HG03571 (cell line): Measurements from ENCODE around the gene KRT9.

Source experiments
- ATAC-seq: cut with Tn5 transposase; IDR thresholded peaks from one replicate; pipeline ENCODE4 v1.9.1; 2021; ENCODE audit not compliant: unreplicated experiment

The KRT9 gene

DNA sequence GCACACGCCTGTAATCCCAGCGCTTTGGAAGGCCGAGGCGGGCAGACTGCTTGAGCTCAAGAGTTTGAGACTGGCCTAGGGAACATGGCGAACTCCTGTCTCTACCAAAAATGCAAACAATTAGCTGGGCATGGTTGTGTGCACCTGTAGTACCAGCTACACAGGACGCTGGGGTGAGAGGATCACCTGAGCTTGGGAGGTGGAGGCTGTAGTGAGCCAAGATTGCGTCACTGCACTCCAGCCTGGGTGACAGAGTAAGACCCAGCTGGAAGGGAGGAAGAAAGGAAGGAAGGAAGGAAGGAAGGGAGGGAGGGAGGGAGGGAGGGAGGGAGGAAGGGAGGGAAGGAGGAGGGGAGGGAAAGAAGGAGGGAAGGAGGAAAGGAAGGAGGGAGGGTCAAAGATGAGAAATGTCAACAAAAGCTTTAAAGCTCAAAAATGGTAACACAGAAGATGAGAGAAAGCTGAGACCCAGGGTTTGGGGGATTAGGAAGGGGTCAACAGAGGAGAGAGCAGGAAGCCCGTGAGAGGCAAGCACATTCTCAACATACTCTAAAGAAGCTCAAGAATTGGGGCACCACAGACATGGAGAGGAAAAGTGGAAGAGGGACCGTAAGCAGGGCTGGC lies 38.8 kb downstream of the KRT9 start:
- ATAC-seq, result no peak

- no peak for ATAC-seq
Measured at GRCh38 chr17:41531993-41532392, 39.9 kb downstream of the KRT9 start.

DNA sequence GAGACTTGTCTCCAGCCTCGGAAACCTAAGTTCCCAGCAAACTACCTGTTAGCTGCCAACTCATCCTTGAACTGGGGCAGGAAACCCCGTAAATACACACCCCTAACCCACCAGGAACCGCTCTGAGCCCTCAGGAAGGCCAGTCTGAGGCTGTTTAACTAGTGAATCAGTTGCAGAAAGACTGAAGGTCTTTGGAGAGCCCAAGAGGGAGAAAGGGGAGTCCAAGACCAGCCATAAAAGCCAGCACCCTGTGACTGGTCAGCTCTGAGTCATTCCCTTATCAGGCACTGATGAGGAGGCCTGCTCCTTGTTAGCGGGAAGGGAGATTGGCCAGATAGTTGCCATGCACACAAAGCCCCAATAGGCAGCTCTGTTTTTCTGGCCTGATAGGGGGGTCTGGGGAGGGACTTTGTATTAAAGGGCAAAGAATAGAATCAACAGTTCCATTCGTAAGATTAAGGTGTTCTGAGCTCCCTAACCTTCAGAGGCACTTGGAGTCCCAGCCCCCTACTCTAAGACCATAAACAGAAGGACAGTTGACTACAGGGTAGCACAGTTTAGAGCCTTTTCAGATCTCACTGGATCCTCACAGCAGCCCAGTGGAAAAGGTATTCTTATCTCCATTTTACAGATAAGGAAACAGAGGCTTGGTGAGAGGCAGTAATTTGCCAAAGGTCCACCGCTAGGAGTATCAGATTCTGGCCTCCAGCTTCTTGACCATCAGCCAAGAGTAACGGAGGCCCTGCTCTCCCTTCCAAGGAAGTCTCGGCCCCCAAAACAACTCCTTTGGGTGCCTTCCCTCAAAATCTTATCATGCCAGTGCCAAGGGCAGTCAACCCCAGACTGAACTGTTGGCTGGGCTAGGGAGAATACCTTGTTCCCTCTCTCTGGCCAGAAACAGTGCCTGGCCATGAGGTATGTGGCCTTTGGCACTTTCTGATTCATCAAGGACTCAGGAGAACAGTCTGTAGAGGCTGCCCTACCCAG lies 41.5 kb downstream of the KRT9 start:
- no peak for ATAC-seq

DNA sequence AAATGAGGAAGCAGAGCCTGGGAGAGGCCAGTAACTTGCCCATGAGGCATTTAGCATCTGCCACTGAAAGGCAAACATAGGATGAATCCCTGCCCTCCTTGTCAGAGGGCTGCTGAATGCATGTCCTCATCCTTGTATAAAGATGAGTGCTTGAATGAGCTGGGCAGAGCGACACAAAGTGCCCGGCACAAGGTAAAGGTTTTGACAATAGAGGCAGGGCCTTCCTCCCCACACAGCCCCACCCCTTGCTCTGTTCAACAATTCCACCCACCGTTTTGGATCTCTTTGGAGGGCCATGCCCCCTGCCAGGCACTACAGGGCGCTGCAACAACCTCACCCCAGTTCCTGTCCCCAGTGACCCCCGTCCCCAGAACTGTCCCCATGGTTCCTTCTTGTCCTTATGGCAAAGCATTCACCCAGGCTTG lies 42.4 kb downstream of the KRT9 start:
- ATAC-seq, result no peak

- no peak for ATAC-seq
Measured at GRCh38 chr17:41528959-41529353, 42.9 kb downstream of the KRT9 start.

- no peak for ATAC-seq
Measured at GRCh38 chr17:41527063-41528023, 44.5 kb downstream of the KRT9 start.

GRCh38 chr17:41524261-41524660 lies 47.6 kb downstream of the KRT9 start:
- ATAC-seq, result no peak

- no peak for ATAC-seq
Measured at GRCh38 chr17:41523787-41524186, 48.1 kb downstream of the KRT9 start.

DNA sequence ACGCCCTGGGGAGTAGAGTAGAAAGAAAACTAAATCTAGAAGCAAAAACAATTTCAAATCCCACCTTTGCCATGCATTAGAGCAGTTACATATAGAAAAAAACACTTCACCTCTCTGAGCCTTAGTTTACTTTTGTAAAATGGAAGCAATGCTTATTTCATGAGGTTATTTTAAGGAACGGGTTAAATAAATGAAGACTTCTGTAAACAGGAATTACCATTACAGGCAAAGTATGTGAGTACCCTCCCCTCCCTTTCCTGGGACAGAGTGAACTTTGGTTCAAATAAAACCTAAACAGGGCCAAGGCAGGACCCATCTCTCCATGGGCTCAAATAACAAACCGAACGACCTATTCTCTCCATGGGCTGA lies 48.6 kb downstream of the KRT9 start:
- no peak for ATAC-seq

DNA sequence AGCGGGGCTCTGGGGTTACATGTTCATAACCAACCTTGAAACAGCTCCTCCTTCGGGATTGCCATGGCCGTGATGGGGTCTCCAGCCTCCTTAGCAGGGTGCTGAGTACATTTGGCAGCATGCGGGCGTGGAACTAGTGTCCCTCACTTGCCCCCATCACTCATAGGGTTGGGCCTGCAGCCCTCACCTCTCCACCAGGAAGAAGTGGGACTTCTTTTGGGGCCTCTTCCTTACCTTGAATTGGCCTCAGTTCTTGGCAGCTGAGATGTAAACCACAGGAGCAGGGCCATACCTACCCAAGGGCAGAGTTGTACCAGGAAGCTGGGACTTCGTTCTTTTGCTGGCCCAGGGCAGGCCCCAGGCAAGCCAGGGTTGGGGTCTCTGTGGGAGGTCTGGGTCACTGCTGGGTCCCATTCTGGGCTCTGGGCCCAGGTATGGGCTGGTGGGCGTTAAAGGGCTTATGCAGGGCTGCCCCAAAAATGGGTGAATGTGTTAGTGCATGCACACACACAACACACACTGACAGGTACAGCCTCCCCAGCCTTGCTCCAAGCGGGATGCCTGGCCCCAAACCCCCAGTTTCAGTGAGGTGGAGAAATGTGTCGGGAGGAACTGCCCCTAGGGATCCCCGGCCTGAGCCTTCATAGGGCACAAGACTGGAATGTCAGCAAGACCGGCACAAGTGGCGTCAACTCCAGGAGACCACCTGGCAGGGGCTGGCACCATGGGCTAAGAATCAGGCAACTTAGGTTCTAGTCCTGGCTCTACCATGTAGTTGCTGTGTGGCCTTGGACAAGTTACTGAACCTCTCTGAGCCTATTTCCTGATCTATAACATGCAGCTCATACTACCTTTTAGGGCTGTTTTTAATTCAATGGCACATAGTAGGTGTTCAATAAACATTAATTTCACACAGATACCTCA lies 49.3 kb downstream of the KRT9 start:
- no peak for ATAC-seq

- ATAC-seq, result no peak
Measured at GRCh38 chr17:41521574-41522261, 50.1 kb downstream of the KRT9 start.

DNA sequence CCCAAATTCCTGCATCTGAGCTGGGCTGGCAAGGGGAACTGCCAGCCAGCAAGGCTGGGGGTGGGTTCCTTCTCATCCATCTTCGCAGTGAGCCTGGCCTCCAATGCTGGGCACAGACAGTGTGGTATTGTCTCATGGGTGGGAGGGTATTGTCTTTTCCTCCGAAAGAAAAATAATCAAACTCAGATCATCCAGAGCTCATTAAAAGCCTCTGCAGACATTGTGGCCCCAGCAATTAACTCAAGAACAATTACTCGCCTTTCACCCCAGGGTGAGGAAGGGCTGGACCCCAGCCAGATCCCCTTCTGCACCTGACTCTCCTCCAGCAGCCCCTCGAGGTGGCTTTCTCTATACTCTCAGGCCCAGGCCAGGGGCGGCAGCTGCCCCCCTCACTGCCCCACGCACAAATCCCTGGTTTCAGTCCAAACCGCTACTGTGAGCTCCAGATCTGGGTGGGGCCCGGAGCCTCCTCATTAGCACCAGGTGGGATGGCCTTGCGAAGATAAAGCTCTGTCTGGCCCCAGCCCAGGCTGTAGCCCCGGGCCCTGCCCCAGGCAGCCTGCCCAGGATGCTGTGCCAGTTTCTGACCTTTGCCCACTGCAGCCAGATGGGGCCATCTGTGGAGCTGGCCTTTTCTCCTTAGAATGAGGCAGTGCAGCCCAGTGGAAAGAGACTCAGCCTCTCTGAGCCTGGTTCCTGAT lies 50.9 kb downstream of the KRT9 start:
- no peak for ATAC-seq

DNA sequence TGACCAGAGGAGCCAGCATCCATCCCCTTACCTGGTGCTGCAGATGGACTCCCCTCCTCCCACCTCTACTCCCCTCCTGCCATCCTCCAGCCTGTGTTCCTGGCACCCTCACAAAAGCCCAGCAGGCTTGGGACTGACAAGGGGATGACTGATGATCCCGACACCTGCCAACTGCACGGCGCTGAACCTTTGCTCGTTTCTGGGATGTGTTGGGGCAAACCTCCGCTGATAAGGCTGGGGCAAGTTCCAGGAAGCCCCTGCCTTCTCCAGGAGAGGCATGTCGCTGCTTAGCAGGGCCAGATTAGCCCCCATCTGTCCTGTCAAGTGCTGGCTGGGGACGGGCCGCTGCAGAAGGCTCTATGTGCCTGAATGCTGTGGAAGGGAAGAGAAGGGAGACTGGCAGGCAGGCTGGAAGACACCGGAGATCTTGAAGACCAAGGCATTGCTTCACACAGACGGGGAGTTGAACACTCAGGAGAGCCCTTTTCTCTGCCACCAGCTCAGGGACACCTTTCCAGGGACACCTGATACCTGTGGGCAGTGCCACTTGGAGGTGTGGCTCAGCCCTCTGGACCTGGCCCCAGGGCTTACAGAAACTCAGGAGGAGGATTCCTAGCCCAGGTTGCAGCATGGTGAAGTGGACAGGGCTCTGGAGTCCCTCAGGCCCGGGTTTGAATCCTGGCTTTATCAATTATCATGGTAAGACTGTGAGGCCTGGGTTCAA lies 52.2 kb downstream of the KRT9 start:
- ATAC-seq, result no peak

DNA sequence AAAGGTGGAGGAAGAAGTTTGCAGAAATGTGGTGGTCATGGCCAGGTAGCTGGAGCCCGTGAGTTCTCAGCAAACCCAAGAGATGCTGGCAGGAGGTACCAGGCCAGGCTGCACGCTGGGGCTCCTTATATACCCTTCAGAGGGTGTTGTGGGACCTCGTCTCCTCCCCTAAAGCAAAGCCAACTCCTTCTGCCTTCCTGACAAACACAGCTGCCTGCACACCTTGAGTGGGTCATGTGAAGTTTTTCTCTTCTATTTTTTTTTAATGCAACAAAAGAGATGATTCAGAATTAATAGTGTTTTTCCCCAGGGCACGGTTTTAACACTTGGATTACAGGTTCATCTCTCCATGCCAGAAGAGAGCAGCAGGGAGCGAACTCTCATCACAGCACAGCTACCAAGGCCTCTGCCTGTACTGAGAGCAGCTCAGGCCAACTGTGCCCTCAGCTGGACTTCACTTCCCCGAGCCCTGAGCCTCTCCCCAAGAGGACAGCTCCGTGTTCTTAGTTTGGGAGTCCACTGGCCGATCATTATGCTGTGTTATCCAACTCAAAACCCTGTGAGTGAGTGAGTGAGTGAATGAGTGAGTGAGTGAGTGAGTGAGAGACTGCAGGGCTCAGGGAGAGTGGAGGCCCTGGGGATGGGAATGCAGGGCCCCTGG lies 52.9 kb downstream of the KRT9 start, which contains the start of gene KRT15:
Gene KRT15, minus strand, starts transcription at position 102 of the 661 bp plus-strand sequence. Its CDS starts 63 bp downstream, at position 39.
- ATAC-seq, result no peak

DNA sequence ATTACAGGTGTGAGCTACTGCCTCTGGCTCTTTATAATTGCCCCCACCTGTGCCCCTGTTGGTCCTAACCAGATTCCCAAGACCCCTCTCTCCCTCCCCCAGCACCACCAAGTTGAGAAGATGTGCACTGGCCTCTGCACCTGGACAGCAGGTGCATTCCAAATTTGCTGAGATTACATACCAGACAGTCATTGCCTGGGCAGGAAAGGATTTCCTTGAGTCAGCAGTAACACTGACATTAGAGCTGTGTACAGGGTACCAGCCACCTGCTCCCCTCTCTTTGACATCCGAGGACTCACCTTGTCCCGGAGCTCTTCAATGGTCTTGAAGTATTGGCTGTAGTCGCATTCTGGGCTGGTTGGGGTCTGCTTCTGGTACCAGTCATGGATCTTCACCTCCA lies 53.8 kb downstream of the KRT9 start:
- ATAC-seq, result no peak

GRCh38 chr17:41516830-41517283 lies 55.0 kb downstream of the KRT9 start:
- no peak for ATAC-seq

DNA sequence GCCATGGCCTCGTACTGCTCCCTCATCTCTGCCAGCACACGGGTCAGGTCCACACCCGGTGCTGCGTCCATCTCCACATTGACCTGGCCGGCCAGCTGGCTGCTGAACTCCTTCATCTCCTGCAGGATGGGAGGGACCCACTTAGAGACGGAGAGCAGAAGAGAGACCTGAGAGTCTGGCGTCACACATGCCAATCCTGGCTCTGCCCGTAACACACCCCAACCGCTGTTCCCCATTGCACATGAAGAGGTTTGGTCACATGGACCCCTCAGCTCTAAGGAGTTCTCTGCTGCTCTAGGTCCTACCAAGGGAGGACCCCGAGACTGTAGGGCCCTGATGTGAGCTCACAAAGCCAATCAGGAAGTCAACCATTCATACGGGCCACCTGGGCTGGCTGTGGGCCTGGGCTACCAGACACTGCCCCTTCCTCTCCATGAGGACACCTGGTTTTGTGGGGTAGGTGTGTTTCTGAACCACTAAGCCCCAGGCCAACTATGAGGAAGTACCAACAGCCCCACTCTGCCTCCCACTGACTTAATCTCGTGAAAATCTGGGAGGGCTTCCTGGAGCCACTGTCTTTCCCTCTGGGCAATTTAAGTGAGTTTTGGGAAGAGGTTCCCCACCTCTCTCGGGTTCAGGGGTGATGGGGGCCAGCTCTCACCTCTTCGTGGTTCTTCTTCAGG lies 55.6 kb downstream of the KRT9 start:
- no peak for ATAC-seq
